ENCODE data around the gene FOXO3.

Gene FOXO3

GRCh38 chr6:108690326-108691049 is 129.8 kb downstream of the FOXO3 start:
- Histone ChIP-seq H3K4me3 (replicated peaks; ENCODE audit: low read depth, low read length) (no peak overlapping the region), H3K36me3 (ENCODE audit: control insufficient read depth, insufficient read depth, low read length) (peaks cover 2% of the 10 kb centered on the region), H3K27me3 (replicated peaks; ENCODE audit: control insufficient read depth, insufficient read depth, low read length) (no peaks in the 10 kb centered on the region)
- DNase-seq (ENCODE audit: extremely low read depth, insufficient read length), result no peak
- TF ChIP-seq CTCF (IDR thresholded peaks at IDR 0.05; ENCODE audit: insufficient read depth, low read length, poor library complexity, severe bottlenecking), result no peak

DNA sequence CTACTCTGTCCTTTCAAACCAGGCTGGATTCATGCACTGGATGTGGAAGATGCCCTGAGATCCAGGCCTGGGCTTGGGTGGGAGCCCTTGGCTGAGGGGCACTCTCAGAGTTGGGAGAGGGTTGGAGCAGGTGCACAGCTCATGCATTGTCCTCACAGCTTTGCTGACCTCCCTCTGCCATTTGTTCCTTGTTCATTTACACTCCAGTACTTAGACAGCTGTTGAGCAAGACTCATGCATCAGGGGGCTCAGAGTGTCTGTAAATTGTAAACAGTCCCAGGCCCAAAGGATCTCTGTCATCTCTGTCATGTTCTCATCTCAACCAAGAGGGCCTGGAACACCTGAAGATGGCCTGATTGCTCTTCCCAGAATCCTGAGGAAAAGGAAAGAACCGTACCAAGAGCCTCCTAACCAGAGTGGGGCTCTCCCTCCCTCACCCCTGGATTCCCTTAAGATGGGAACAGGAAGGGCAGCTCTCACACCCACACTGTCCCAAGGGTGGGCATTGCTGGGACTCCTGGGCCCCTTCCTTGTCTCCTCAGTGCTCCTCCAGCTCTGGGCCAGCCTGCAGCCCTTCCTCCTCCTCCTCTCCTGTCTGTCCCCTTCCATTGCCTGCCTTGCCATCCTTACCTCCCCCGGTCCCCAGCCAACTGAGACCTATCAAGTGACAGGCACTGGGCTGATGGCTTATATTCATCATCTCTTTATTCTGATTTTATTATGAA is 132.9 kb downstream of the FOXO3 start:
- no peaks in the 10 kb centered on the region; the same call in none of the 2 replicates for H3K36me3 ChIP-seq (ENCODE audit: control insufficient read depth, insufficient read depth, low read length)
- no peaks in the 10 kb centered on the region for H3K27me3 ChIP-seq (replicated peaks; ENCODE audit: control insufficient read depth, insufficient read depth, low read length)
- no peak for DNase-seq (ENCODE audit: extremely low read depth, insufficient read length)
- no peak for TF ChIP-seq CTCF (IDR thresholded peaks at IDR 0.05; ENCODE audit: insufficient read depth, low read length, poor library complexity, severe bottlenecking)
- no peak overlapping the region for H3K4me3 ChIP-seq (replicated peaks; ENCODE audit: low read depth, low read length)

DNA sequence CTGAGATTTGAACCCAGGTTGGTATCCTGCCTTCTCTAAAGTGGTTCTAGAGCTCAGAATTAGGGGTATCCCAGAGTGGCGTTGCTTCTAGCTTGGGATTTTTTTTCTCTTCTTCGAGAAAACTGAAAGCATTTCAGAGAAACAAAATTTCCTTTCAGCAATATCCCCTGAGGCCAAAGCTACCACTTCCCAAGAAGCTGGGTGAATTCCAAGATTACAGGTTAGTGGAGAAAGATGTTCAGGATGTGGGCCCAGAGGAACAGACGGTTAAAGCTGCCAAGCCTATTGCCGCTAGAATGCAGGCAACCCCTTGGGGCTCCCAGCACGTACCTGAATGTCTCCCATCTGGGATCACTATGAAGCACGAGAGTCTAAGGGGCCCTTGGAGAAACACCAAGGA is 134.1 kb downstream of the FOXO3 start:
- H3K4me3 ChIP-seq (replicated peaks; ENCODE audit: low read depth, low read length), result no peak overlapping the region
- H3K27me3 ChIP-seq (replicated peaks; ENCODE audit: control insufficient read depth, insufficient read depth, low read length), result no peaks in the 10 kb centered on the region
- TF ChIP-seq CTCF (IDR thresholded peaks at IDR 0.05; ENCODE audit: insufficient read depth, low read length, poor library complexity, severe bottlenecking), result no peak
- H3K36me3 ChIP-seq (ENCODE audit: control insufficient read depth, insufficient read depth, low read length), result no peaks in the 10 kb centered on the region; the same call in 1 of the 2 replicates
- no peak for DNase-seq (ENCODE audit: extremely low read depth, insufficient read length)

- no peak for TF ChIP-seq CTCF (IDR thresholded peaks at IDR 0.05; ENCODE audit: insufficient read depth, low read length, poor library complexity, severe bottlenecking)
- Histone ChIP-seq H3K4me3 (replicated peaks; ENCODE audit: low read depth, low read length) (no peak overlapping the region), H3K36me3 (ENCODE audit: control insufficient read depth, insufficient read depth, low read length) (no peaks in the 10 kb centered on the region), H3K27me3 (replicated peaks; ENCODE audit: control insufficient read depth, insufficient read depth, low read length) (no peaks in the 10 kb centered on the region)
- no peak for DNase-seq (ENCODE audit: extremely low read depth, insufficient read length)
These were observed 136.9 kb downstream of the FOXO3 start for GRCh38 chr6:108697561-108698161.

DNA sequence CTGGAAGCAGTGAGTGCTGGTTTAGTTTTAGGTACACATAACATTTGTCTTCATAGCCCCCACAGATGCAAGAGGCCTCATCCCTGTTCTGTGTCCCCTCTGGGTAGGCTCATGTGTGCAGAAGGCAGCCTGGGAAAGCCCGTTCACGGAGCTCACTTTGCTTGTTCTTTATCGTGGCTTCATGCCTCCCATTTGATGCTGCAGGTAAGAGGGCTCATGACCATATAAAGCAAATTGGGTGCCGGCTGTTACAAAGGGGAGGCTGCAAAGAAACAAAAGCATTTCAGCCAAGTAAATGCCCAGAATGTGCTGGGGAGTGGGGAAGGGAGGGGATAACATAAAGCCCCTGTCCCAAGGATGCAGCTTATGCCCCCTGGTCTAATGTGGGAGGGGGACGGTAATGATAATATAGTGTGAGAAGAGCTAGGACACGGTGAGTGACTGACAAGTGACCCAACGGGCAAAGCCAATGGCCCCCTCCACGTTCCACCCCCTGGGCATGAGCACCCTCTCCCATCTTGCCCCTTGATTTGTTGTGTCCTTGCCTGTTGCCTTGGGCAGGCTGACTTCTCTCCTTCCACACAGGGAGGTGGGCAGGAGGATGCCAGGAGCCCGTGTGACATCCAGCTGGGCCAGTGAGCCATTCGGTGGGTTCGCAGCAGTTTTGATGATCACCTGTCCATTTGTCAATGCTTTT is 138.0 kb downstream of the FOXO3 start:
- no peak for DNase-seq (ENCODE audit: extremely low read depth, insufficient read length)
- Histone ChIP-seq H3K4me3 (replicated peaks; ENCODE audit: low read depth, low read length) (no peak overlapping the region), H3K36me3 (ENCODE audit: control insufficient read depth, insufficient read depth, low read length) (no peaks in the 10 kb centered on the region), H3K27me3 (replicated peaks; ENCODE audit: control insufficient read depth, insufficient read depth, low read length) (no peaks in the 10 kb centered on the region)
- no peak for TF ChIP-seq CTCF (IDR thresholded peaks at IDR 0.05; ENCODE audit: insufficient read depth, low read length, poor library complexity, severe bottlenecking)
